HS-27A (cell line): ENCODE data around the gene CNTNAP2.
"Not testable (repeated sequence)": the region's sequence is repeated elsewhere in the genome, so short reads cannot be mapped to it uniquely, and the experiment has no call there.

ENCODE experiments used
- DNase-seq: peaks from one replicate; pipeline ENCODE4 v3.0.0-alpha.2; 2012; ENCODE audit warnings: low read depth, missing footprints

CNTNAP2 gene

GRCh38 chr7:147569116-147569913 is 1452.7 kb downstream of the CNTNAP2 start:
- DNase-seq, result no peak

- DNase-seq, result peak; percentile 1
These were observed 1453.8 kb downstream of the CNTNAP2 start for GRCh38 chr7:147570390-147570789.

- DNase-seq, result no peak
These were observed 1455.0 kb downstream of the CNTNAP2 start for GRCh38 chr7:147571436-147572185.

GRCh38 chr7:147578196-147578595 is 1461.6 kb downstream of the CNTNAP2 start:
- DNase-seq, result no peak

GRCh38 chr7:147579148-147579547 is 1462.5 kb downstream of the CNTNAP2 start:
- no peak for DNase-seq

- no peak for DNase-seq
These were observed 1468.2 kb downstream of the CNTNAP2 start for GRCh38 chr7:147584771-147585193.

GRCh38 chr7:147586110-147586509 is 1469.5 kb downstream of the CNTNAP2 start:
- no peak for DNase-seq

- DNase-seq, result no peak
These were observed 1469.9 kb downstream of the CNTNAP2 start for GRCh38 chr7:147586526-147586925.

GRCh38 chr7:147593271-147594057 is 1476.9 kb downstream of the CNTNAP2 start:
- DNase-seq, result no peak

- DNase-seq, result no peak
These were observed 1478.4 kb downstream of the CNTNAP2 start for GRCh38 chr7:147595042-147595441.

GRCh38 chr7:147598687-147599086 is 1482.1 kb downstream of the CNTNAP2 start:
- not testable (repeated sequence) for DNase-seq

- DNase-seq, result no peak
These were observed 1488.7 kb downstream of the CNTNAP2 start for GRCh38 chr7:147605323-147605722.

- DNase-seq, result no peak
These were observed 1490.7 kb downstream of the CNTNAP2 start for GRCh38 chr7:147607157-147607800.

- no peak for DNase-seq
These were observed 1494.8 kb downstream of the CNTNAP2 start for GRCh38 chr7:147611431-147611830.

- no peak for DNase-seq
These were observed 1518.7 kb downstream of the CNTNAP2 start for GRCh38 chr7:147635288-147635687.

GRCh38 chr7:147636553-147636952 is 1520.0 kb downstream of the CNTNAP2 start:
- no peak for DNase-seq

GRCh38 chr7:147638566-147638965 is 1522.0 kb downstream of the CNTNAP2 start:
- DNase-seq, result no peak

GRCh38 chr7:147639037-147639436 is 1522.4 kb downstream of the CNTNAP2 start:
- no peak for DNase-seq

GRCh38 chr7:147639751-147640150 is 1523.2 kb downstream of the CNTNAP2 start:
- no peak for DNase-seq

GRCh38 chr7:147640821-147641220 is 1524.2 kb downstream of the CNTNAP2 start:
- DNase-seq, result no peak

- DNase-seq, result no peak
These were observed 1530.0 kb downstream of the CNTNAP2 start for GRCh38 chr7:147646568-147646967.

GRCh38 chr7:147650991-147651390 is 1534.4 kb downstream of the CNTNAP2 start:
- no peak for DNase-seq
